ENCODE results near the gene DDX41. TPM values are rescaled to one million over a fixed set of nuclear protein-coding genes. Genes with fewer than 3 reads are reported as not detected.

Gene DDX41
- total and polyA plus RNA-seq, 3 donors from 2014 or later = 99.1 to 197 (median 193) TPM

DNA sequence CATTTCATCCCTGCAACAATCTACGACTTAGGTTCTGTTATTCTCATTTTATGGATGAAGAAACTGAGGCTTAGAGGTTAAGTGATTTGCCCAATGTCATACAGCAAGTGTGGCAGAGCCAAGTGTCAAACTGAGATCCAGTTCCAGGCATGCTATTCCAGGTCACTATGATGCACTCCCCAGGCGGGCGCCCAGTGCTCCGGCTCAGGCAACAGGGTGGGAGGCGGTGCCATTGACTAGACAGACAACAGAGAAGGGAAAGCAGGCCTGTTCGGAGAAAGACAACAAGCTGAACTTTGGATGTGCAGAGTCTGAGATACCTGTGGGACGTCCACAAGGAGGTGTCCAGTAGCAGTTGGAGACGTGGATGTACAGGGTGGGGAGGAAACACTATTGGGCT is 10.8 kb upstream of the DDX41 start:
- peaks cover 16% of the 10 kb centered on the region for H3K4me1 ChIP-seq
- no peaks in the 10 kb centered on the region for H3K27me3 ChIP-seq
- WGBS, 2 donors = 96 to 98% methylated on average over 7 to 8 of the region's 8 CpGs
- TF ChIP-seq POLR2A (IDR thresholded peaks at IDR 0.05) = no peak
- TF ChIP-seq, protein P1, sequence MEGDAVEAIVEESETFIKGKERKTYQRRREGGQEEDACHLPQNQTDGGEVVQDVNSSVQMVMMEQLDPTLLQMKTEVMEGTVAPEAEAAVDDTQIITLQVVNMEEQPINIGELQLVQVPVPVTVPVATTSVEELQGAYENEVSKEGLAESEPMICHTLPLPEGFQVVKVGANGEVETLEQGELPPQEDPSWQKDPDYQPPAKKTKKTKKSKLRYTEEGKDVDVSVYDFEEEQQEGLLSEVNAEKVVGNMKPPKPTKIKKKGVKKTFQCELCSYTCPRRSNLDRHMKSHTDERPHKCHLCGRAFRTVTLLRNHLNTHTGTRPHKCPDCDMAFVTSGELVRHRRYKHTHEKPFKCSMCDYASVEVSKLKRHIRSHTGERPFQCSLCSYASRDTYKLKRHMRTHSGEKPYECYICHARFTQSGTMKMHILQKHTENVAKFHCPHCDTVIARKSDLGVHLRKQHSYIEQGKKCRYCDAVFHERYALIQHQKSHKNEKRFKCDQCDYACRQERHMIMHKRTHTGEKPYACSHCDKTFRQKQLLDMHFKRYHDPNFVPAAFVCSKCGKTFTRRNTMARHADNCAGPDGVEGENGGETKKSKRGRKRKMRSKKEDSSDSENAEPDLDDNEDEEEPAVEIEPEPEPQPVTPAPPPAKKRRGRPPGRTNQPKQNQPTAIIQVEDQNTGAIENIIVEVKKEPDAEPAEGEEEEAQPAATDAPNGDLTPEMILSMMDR (IDR thresholded peaks at IDR 0.05) = no peak
- intact Hi-C loops (cut with DNase I; ENCODE audit: low total_unique reads) = no loop called here
- H3K9me3 ChIP-seq = no peaks in the 10 kb centered on the region
- no peak overlapping the region for H3K4me3 ChIP-seq
- no peaks in the 10 kb centered on the region for H3K36me3 ChIP-seq (ENCODE audit: low read depth, missing control alignments)
- H3K27ac ChIP-seq = no peak overlapping the region
- DNase-seq = no peak

- no peak for DNase-seq
- H3K27ac ChIP-seq = no peak overlapping the region
- TF ChIP-seq, protein P1 (IDR thresholded peaks at IDR 0.05) = no peak
- no peak for TF ChIP-seq POLR2A (IDR thresholded peaks at IDR 0.05)
- peaks cover 16% of the 10 kb centered on the region for H3K4me1 ChIP-seq
- no peaks in the 10 kb centered on the region for H3K27me3 ChIP-seq
- no peak overlapping the region for H3K4me3 ChIP-seq
- H3K9me3 ChIP-seq = no peaks in the 10 kb centered on the region
- WGBS, 2 donors = 80 to 88% methylated on average over 6 of the region's 6 CpGs
- no peaks in the 10 kb centered on the region for H3K36me3 ChIP-seq (ENCODE audit: low read depth, missing control alignments)
- intact Hi-C loops (cut with DNase I; ENCODE audit: low total_unique reads) = no loop called here
These were observed 10.0 kb upstream of the DDX41 start for GRCh38 chr5:177526791-177527190.

DNA sequence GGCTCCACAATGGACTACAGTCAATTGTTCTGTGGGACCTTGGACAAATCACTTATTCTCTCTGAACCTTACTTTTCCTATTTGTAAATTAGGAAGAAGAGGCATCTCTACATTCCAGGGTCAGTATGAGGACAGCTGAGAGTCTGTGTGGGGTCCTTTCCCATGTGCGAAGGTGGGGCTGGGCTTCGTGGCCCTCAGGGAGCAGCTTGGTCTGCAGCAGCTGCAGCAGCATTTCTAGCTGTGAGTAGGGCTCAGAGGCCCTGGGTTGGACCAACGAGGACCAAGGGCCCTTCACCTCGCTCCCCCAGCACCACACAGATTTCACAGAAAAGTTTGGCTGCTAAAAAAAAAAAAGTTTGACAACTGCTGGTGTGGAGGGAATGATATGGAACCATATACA is 9.4 kb upstream of the DDX41 start:
- 62 to 68% methylated on average over 4 of the region's 4 CpGs for WGBS, 2 donors
- H3K9me3 ChIP-seq = no peaks in the 10 kb centered on the region
- TF ChIP-seq POLR2A (IDR thresholded peaks at IDR 0.05) = no peak
- TF ChIP-seq, protein P1 (IDR thresholded peaks at IDR 0.05) = no peak
- H3K27ac ChIP-seq = no peak overlapping the region
- H3K4me1 ChIP-seq = peaks cover 16% of the 10 kb centered on the region
- no peak overlapping the region for H3K4me3 ChIP-seq
- DNase-seq = no peak
- no peaks in the 10 kb centered on the region for H3K36me3 ChIP-seq (ENCODE audit: low read depth, missing control alignments)
- no peaks in the 10 kb centered on the region for H3K27me3 ChIP-seq
- intact Hi-C loops (cut with DNase I; ENCODE audit: low total_unique reads) = no loop called here

DNA sequence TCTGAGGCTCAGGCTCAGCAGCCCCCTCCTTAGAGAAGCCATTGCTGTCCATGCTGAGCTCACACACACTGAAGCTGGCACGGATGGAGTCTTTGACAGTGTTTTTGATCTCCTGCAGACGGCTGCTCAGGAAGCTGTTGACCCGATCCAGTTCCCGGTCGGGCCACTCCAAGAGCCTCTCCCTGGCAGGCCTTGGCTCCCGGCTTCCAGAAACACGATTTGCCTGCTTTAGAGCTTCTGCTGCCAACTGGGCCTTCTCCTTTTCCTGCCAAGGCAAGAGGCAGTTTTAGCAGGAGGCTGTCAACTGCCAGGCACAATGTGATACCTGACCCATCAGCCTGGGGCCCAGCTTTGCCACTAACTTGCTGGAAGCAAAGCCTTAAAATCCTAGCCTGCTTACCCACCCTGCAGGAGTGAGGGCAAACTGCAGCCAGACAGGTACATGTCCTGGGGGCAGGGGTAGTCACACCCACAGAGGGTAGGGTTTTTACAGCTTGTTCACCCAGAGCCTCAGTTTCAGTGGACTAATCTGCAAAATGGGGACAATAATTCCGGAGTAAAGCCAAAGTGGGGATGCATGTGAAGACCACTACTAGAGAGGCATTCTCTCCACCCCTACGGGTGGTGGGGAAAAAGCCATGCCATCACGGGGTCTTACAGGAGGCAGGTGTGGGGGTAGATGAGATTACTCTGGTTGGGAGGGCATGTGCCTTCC is 8.3 kb upstream of the DDX41 start:
- no peak for DNase-seq
- TF ChIP-seq POLR2A (IDR thresholded peaks at IDR 0.05) = no peak
- TF ChIP-seq, protein P1 (IDR thresholded peaks at IDR 0.05) = no peak

DNA sequence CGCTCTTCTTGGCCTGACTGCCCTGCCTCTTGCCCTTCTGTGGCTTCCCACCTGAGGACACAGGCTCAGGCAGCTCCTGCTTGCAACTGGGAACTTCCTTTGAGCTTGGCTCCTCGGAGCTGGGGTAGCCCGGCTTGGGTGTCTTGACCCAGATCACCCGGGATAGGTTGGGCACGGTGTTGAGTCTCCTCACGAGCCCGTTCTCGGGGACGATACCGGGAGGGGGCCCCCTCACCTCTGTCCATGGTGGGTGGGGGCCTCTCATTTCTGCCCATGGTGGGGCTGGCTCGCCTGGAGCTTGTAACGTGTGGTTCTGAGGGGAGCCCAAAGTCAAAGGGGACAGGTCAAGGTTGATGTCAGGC is 7.8 kb upstream of the DDX41 start:
- Histone ChIP-seq H3K27ac (no peak overlapping the region), H3K36me3 (ENCODE audit: low read depth, missing control alignments) (no peaks in the 10 kb centered on the region), H3K4me3 (no peak overlapping the region), H3K9me3 (no peaks in the 10 kb centered on the region), H3K4me1 (peaks cover 12% of the 10 kb centered on the region), H3K27me3 (no peaks in the 10 kb centered on the region)
- DNase-seq = no peak
- WGBS, 2 donors = 77 to 93% methylated on average over 2 to 12 of the region's 12 CpGs
- TF ChIP-seq POLR2A (IDR thresholded peaks at IDR 0.05) = no peak
- TF ChIP-seq, protein P1 (IDR thresholded peaks at IDR 0.05) = no peak
- intact Hi-C loops (cut with DNase I; ENCODE audit: low total_unique reads) = no loop called here

More for the DNA sequence above, 8.3 kb upstream of the DDX41 start:
- intact Hi-C loops (cut with DNase I; ENCODE audit: low total_unique reads) = no loop called here
- Histone ChIP-seq H3K27ac (no peak overlapping the region), H3K27me3 (no peaks in the 10 kb centered on the region), H3K4me3 (no peak overlapping the region), H3K9me3 (no peaks in the 10 kb centered on the region), H3K36me3 (ENCODE audit: low read depth, missing control alignments) (no peaks in the 10 kb centered on the region), H3K4me1 (peaks cover 16% of the 10 kb centered on the region)
- WGBS, 2 donors = 79 to 83% methylated on average over 7 to 10 of the region's 10 CpGs

Measured in testis (tissue), 3 donors.